HEK293 (cell line): ENCODE results near the gene KMT2A.

Experiments used
- CTCF ChIA-PET: fragments of 350-600 bp; formaldehyde crosslinking; extraction: SDS; loops from one replicate; lab custom pipeline; 2021; ENCODE audit warnings: antibody characterized with exemption; lab: Yijun Ruan, JAX
- POLR2A ChIA-PET: fragments of 300-600 bp; formaldehyde crosslinking; extraction: SDS; loops from one replicate; lab custom pipeline; 2020; ENCODE audit warnings: antibody characterized with exemption, inconsistent platforms; lab: Yijun Ruan, JAX
- H3K27ac ChIP-seq: fragments of 200-500 bp; sonication (Bioruptor generic); 2 replicates; pipeline ENCODE4 v1.5.1; 2014; ENCODE audit warnings: low read depth, low read length, control low read depth, inconsistent platforms; ENCODE audit errors: extremely low read depth
- H3K36me3 ChIP-seq, 2 experiments: fragments of 200-500 bp in 1 of 2; sonication (Bioruptor generic) in 1 of 2; 1 replicate in 1 of 2; 2 replicates in 1 of 2; pipeline ENCODE4 v1.5.1; 2014 to 2017; ENCODE audit warnings: inconsistent platforms in 2 of 2, low read length in 2 of 2; ENCODE audit not compliant: control insufficient read depth in 2 of 2, insufficient read depth in 1 of 2
- H3K4me1 ChIP-seq: fragments of 200-500 bp; sonication (Bioruptor generic); 2 replicates; pipeline ENCODE4 v1.5.1; 2014; ENCODE audit warnings: mild to moderate bottlenecking, low read length, inconsistent platforms; ENCODE audit not compliant: control insufficient read depth, insufficient read depth
- H3K4me3 ChIP-seq: 2 replicates; pipeline ENCODE4 v1.5.1; 2011; ENCODE audit warnings: low read depth, mild to moderate bottlenecking, control low read depth, low read length, moderate library complexity
- H3K9me3 ChIP-seq: fragments of 200-500 bp; sonication (Bioruptor generic); 2 replicates; pipeline ENCODE4 v1.5.1; 2014; ENCODE audit warnings: low read depth, low read length, inconsistent platforms; ENCODE audit not compliant: control insufficient read depth, insufficient read depth
- FEZF1 ChIP-seq: fragments of 450-650 bp; formaldehyde crosslinking; IDR thresholded peaks from 2 replicates; pipeline ENCODE4 v1.5.1; 2016; ENCODE audit warnings: missing biosample characterization, missing genetic modification characterization
- GLIS2 ChIP-seq: fragments of 450-650 bp; formaldehyde crosslinking; IDR thresholded peaks from 2 replicates; pipeline ENCODE4 v1.5.1; 2016; ENCODE audit warnings: missing biosample characterization, missing genetic modification characterization
- HOXD13 ChIP-seq: sonication (generic); formaldehyde crosslinking; IDR thresholded peaks from 2 replicates; pipeline ENCODE4 v1.8.0; 2022; ENCODE audit warnings: missing genetic modification reagents, borderline replicate concordance
- KLF7 ChIP-seq: fragments of 450-650 bp; formaldehyde crosslinking; IDR thresholded peaks from 2 replicates; pipeline ENCODE4 v1.5.1; 2016; ENCODE audit warnings: missing biosample characterization, missing genetic modification characterization, borderline replicate concordance
- KLF9 ChIP-seq: fragments of 450-650 bp; formaldehyde crosslinking; IDR thresholded peaks from 2 replicates; pipeline ENCODE4 v1.5.1; 2016; ENCODE audit warnings: missing biosample characterization, missing genetic modification characterization, low read depth
- MZF1 ChIP-seq: fragments of 450-650 bp; formaldehyde crosslinking; IDR thresholded peaks from 2 replicates; pipeline ENCODE4 v1.5.1; 2017; ENCODE audit warnings: missing biosample characterization, missing genetic modification characterization, borderline replicate concordance
- SP7 ChIP-seq: fragments of 450-650 bp; formaldehyde crosslinking; IDR thresholded peaks from 2 replicates; pipeline ENCODE4 v1.5.1; 2016; ENCODE audit warnings: missing biosample characterization, missing genetic modification characterization
- WT1 ChIP-seq: fragments of 450-650 bp; formaldehyde crosslinking; IDR thresholded peaks from 2 replicates; pipeline ENCODE4 v1.5.1; 2016; ENCODE audit warnings: missing biosample characterization, missing genetic modification characterization
- ZBTB11 ChIP-seq: fragments of 450-650 bp; formaldehyde crosslinking; conservative IDR thresholded peaks from 2 replicates; pipeline ENCODE4 v1.5.1; 2016; ENCODE audit warnings: low read depth, missing biosample characterization, missing genetic modification characterization
- ZFP69B ChIP-seq: fragments of 450-650 bp; formaldehyde crosslinking; IDR thresholded peaks from 2 replicates; pipeline ENCODE4 v1.5.1; 2016; ENCODE audit warnings: missing biosample characterization, missing genetic modification characterization
- ZNF19 ChIP-seq: fragments of 450-650 bp; formaldehyde crosslinking; IDR thresholded peaks from 2 replicates; pipeline ENCODE4; 2016; ENCODE audit warnings: missing biosample characterization, missing genetic modification characterization, low read depth
- ZNF221 ChIP-seq: fragments of 450-650 bp; formaldehyde crosslinking; IDR thresholded peaks from 2 replicates; pipeline ENCODE4 v1.5.1; 2017; ENCODE audit warnings: missing biosample characterization, missing genetic modification characterization, borderline replicate concordance
- ZNF239 ChIP-seq: fragments of 450-650 bp; formaldehyde crosslinking; IDR thresholded peaks from 2 replicates; pipeline ENCODE4 v1.5.1; 2016; ENCODE audit warnings: missing biosample characterization, missing genetic modification characterization
- ZNF311 ChIP-seq: fragments of 450-650 bp; formaldehyde crosslinking; IDR thresholded peaks from 2 replicates; pipeline ENCODE4 v1.5.1; 2017; ENCODE audit warnings: missing biosample characterization, missing genetic modification characterization, borderline replicate concordance
- ZNF324 ChIP-seq: fragments of 450-650 bp; formaldehyde crosslinking; IDR thresholded peaks from 2 replicates; pipeline ENCODE4 v1.5.1; 2016; ENCODE audit warnings: missing biosample characterization, missing genetic modification characterization
- ZNF350 ChIP-seq: fragments of 450-650 bp; formaldehyde crosslinking; IDR thresholded peaks from 2 replicates; pipeline ENCODE4 v1.5.0; 2017; ENCODE audit warnings: missing biosample characterization, mild to moderate bottlenecking, missing genetic modification characterization
- ZNF549 ChIP-seq: fragments of 450-650 bp; IDR thresholded peaks from 2 replicates; pipeline ENCODE4 v1.5.1; 2018; ENCODE audit warnings: missing biosample characterization, missing genetic modification characterization, mild to moderate bottlenecking, inconsistent platforms, moderate library complexity
- ZNF571 ChIP-seq: fragments of 450-650 bp; formaldehyde crosslinking; IDR thresholded peaks from 2 replicates; pipeline ENCODE4 v1.5.0; 2017; ENCODE audit warnings: missing biosample characterization, missing genetic modification characterization
- ZNF701 ChIP-seq: fragments of 450-650 bp; formaldehyde crosslinking; IDR thresholded peaks from 2 replicates; pipeline ENCODE4 v1.5.1; 2016; ENCODE audit warnings: missing biosample characterization, missing genetic modification characterization
- ZNF747 ChIP-seq: fragments of 450-650 bp; formaldehyde crosslinking; IDR thresholded peaks from 2 replicates; pipeline ENCODE4 v1.5.1; 2016; ENCODE audit warnings: missing biosample characterization, missing genetic modification characterization
- ZNF768 ChIP-seq: fragments of 450-650 bp; formaldehyde crosslinking; IDR thresholded peaks from 2 replicates; pipeline ENCODE4 v1.5.1; 2018; ENCODE audit warnings: missing biosample characterization, mild to moderate bottlenecking, missing genetic modification characterization
- ZNF785 ChIP-seq: fragments of 450-650 bp; formaldehyde crosslinking; IDR thresholded peaks from 2 replicates; pipeline ENCODE4 v1.5.1; 2016; ENCODE audit warnings: missing biosample characterization, missing genetic modification characterization
- ZSCAN18 ChIP-seq: fragments of 450-650 bp; formaldehyde crosslinking; IDR thresholded peaks from 2 replicates; pipeline ENCODE4 v1.5.1; 2016; ENCODE audit warnings: missing biosample characterization, missing genetic modification characterization

Gene KMT2A

GRCh38 chr11:118410055-118410745 lies 26.1 kb upstream of the KMT2A start:
- CTCF ChIA-PET: interaction anchor here (0.6 to 0.7 kb wide), 2 partner anchors 29 to 47 kb away, joined by 3 to 4 read pairs; no protein-coding TSS in a partner anchor
- H3K9me3 ChIP-seq: no peaks in the 10 kb centered on the region
- peaks cover 2% of the 10 kb centered on the region; the same call in 1 of the 2 replicates for H3K4me1 ChIP-seq
- H3K4me3 ChIP-seq: no peak overlapping the region
- TF ChIP-seq ZFP69B (no peak), FEZF1 (tag by site-specific recombination) (no peak), ZNF747 (no peak), ZNF221 (tag by site-specific recombination) (no peak), KLF7 (no peak), ZNF701 (no peak), ZNF768 (tag by site-specific recombination) (no peak), MZF1 (tag by site-specific recombination) (no peak), WT1 (tag by site-specific recombination) (no peak), ZNF785 (no peak), ZNF239 (tag by site-specific recombination) (no peak), HOXD13 (CRISPR knock-in tag) (no peak), KLF9 (tag by site-specific recombination) (no peak), ZNF19 (tag by site-specific recombination) (no peak), SP7 (tag by site-specific recombination) (no peak), ZNF324 (no peak)
- POLR2A ChIA-PET: interaction anchor here (0.7 kb wide), 1 partner anchor 10 kb away, joined by 3 read pairs; no protein-coding TSS in a partner anchor
- peaks cover 7 to 45% of the 10 kb centered on the region in 2 experiments for H3K36me3 ChIP-seq
- H3K27ac ChIP-seq: no peak overlapping the region

GRCh38 chr11:118411530-118411929 lies 24.8 kb upstream of the KMT2A start:
- Histone ChIP-seq H3K27ac (no peak overlapping the region), H3K36me3 (peaks cover 5 to 34% of the 10 kb centered on the region in 2 experiments), H3K9me3 (no peaks in the 10 kb centered on the region), H3K4me3 (no peak overlapping the region), H3K4me1 (peaks cover under 1% of the 10 kb centered on the region; the same call in 1 of the 2 replicates)
- ChIA-PET CTCF (no interaction called here), POLR2A (interaction anchor here (1.0 kb wide), 1 partner anchor 9 kb away, joined by 4 read pairs; no protein-coding TSS in a partner anchor)
- TF ChIP-seq ZNF311 (no peak), ZNF571 (tag by site-specific recombination) (no peak), ZSCAN18 (tag by site-specific recombination) (no peak), ZNF350 (tag by site-specific recombination) (no peak), GLIS2 (no peak), ZNF549 (no peak), ZBTB11 (tag by site-specific recombination) (no peak)
